ENCODE results near the gene RNF133. TPM values are rescaled to one million over a fixed set of nuclear protein-coding genes. Genes with fewer than 3 reads are reported as not detected.

The RNF133 gene, protein sequence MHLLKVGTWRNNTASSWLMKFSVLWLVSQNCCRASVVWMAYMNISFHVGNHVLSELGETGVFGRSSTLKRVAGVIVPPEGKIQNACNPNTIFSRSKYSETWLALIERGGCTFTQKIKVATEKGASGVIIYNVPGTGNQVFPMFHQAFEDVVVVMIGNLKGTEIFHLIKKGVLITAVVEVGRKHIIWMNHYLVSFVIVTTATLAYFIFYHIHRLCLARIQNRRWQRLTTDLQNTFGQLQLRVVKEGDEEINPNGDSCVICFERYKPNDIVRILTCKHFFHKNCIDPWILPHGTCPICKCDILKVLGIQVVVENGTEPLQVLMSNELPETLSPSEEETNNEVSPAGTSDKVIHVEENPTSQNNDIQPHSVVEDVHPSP
- total RNA-seq (ENCODE audit: unreplicated experiment), result not detected
- long read RNA-seq, result 0 reads

DNA sequence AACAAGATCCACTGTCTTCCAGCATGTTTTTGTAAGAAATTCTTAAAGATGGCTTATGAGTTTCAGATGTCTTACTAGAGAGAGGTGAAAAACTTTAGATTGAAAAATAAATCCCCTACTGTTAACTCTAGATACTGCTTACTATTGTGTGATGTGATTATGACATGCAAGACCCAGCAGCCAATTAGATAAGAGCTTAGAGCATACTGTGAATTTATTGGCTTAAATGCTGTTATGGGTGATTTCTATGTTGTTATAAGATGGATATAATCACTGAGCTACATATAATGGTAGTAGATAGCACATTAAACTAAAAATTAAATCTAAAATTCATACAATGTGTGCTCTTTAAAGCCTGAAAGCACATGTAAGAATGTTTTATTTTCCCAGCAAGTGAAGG is at the start of gene RNF133:
Gene RNF133 (minus strand): TSS at position 101 of the 400 bp plus-strand sequence. CDS start 199 bp downstream, outside the sequence.
- Mint-ChIP-seq H3K4me1 (ENCODE audit: low read depth, unreplicated experiment) (peaks cover 14% of the 10 kb centered on the region), H3K36me3 (ENCODE audit: unreplicated experiment) (no peaks in the 10 kb centered on the region), H3K4me3 (ENCODE audit: unreplicated experiment) (no peak within 1 kb of the TSS), H3K9me3 (ENCODE audit: unreplicated experiment) (no peaks in the 10 kb centered on the region), H3K27ac (ENCODE audit: unreplicated experiment) (no peak within 1 kb of the TSS), H3K27me3 (ENCODE audit: unreplicated experiment) (peaks cover 2% of the 10 kb centered on the region)
- no peak for DNase-seq
- TF ChIP-seq, protein P1, sequence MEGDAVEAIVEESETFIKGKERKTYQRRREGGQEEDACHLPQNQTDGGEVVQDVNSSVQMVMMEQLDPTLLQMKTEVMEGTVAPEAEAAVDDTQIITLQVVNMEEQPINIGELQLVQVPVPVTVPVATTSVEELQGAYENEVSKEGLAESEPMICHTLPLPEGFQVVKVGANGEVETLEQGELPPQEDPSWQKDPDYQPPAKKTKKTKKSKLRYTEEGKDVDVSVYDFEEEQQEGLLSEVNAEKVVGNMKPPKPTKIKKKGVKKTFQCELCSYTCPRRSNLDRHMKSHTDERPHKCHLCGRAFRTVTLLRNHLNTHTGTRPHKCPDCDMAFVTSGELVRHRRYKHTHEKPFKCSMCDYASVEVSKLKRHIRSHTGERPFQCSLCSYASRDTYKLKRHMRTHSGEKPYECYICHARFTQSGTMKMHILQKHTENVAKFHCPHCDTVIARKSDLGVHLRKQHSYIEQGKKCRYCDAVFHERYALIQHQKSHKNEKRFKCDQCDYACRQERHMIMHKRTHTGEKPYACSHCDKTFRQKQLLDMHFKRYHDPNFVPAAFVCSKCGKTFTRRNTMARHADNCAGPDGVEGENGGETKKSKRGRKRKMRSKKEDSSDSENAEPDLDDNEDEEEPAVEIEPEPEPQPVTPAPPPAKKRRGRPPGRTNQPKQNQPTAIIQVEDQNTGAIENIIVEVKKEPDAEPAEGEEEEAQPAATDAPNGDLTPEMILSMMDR (IDR thresholded peaks at IDR 0.05; ENCODE audit: partially characterized antibody, unreplicated experiment), result no peak

DNA sequence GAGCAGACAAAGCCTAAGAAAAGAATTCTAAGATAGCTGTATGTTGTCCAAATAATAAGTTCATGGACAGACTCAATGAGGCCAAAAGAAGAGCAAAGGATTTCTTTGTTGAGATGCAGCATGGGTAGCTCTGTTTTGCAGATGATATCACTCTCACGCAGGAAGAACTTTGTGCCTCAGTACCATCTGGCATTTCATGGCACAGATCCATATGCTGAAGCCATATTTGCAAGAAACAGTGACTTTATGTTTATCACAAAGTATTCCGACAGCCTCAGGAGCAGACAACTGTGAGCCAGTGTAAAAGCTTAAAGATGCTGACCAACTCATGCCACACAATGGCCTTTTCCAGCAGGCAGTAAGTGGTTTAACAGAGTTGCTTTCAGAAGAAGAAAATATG is 49.3 kb upstream of the RNF133 start:
- Mint-ChIP-seq H3K36me3 (ENCODE audit: unreplicated experiment) (no peaks in the 10 kb centered on the region), H3K27ac (ENCODE audit: unreplicated experiment) (no peak overlapping the region), H3K4me1 (ENCODE audit: low read depth, unreplicated experiment) (peaks cover 13% of the 10 kb centered on the region), H3K27me3 (ENCODE audit: unreplicated experiment) (no peaks in the 10 kb centered on the region), H3K9me3 (ENCODE audit: unreplicated experiment) (no peaks in the 10 kb centered on the region), H3K4me3 (ENCODE audit: unreplicated experiment) (no peak overlapping the region)
- TF ChIP-seq, protein P1 (IDR thresholded peaks at IDR 0.05; ENCODE audit: partially characterized antibody, unreplicated experiment), result no peak
- DNase-seq, result no peak

DNA sequence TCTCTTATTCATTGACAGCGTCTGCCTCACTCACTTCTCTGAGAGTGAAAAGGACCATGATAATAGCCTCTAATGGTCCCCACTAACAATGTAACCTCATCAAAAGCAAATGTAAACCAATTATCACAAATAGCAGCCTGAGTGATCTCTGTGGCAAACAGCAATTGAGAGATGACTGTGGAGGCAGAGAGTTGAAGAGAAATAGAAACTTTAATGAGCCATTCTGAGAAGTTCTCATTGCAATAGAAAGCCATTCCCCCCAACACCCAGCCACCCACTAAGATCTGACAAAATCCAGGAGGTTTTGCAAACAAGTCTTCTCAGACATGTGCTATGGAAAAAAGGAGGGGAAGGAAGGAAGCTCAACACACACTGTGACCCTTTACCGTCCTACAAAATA is 48.0 kb upstream of the RNF133 start:
- H3K27ac Mint-ChIP-seq (ENCODE audit: unreplicated experiment), result no peak overlapping the region
- H3K27me3 Mint-ChIP-seq (ENCODE audit: unreplicated experiment), result no peaks in the 10 kb centered on the region
- H3K4me3 Mint-ChIP-seq (ENCODE audit: unreplicated experiment), result no peak overlapping the region
- no peaks in the 10 kb centered on the region for H3K9me3 Mint-ChIP-seq (ENCODE audit: unreplicated experiment)
- no peak for DNase-seq
- TF ChIP-seq, protein P1 (IDR thresholded peaks at IDR 0.05; ENCODE audit: partially characterized antibody, unreplicated experiment), result no peak
- peaks cover 13% of the 10 kb centered on the region for H3K4me1 Mint-ChIP-seq (ENCODE audit: low read depth, unreplicated experiment)
- no peaks in the 10 kb centered on the region for H3K36me3 Mint-ChIP-seq (ENCODE audit: unreplicated experiment)

DNA sequence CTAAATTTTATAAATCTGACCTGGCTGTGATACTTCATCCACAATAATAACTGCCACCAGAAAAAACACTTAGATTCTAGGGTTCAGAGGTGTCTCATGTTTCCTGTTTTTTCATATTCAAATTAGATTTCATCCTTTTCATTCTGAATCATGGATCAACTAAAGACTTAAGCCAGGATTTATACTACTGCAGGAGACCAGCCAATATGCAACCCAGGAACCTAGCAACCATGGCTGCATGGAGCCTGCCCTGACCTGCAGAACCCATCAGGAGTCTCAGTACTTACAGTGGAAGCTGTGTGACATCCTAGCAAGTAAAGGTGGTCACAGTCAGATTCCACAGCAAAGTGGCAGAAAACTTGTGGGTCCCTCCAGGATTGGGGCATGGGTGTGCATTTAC is 44.3 kb upstream of the RNF133 start:
- no peak for DNase-seq
- peaks cover 5% of the 10 kb centered on the region for H3K4me1 Mint-ChIP-seq (ENCODE audit: low read depth, unreplicated experiment)
- no peaks in the 10 kb centered on the region for H3K9me3 Mint-ChIP-seq (ENCODE audit: unreplicated experiment)
- H3K27me3 Mint-ChIP-seq (ENCODE audit: unreplicated experiment), result peaks cover 2% of the 10 kb centered on the region
- H3K27ac Mint-ChIP-seq (ENCODE audit: unreplicated experiment), result no peak overlapping the region
- TF ChIP-seq, protein P1 (IDR thresholded peaks at IDR 0.05; ENCODE audit: partially characterized antibody, unreplicated experiment), result no peak
- H3K4me3 Mint-ChIP-seq (ENCODE audit: unreplicated experiment), result no peak overlapping the region
- H3K36me3 Mint-ChIP-seq (ENCODE audit: unreplicated experiment), result no peaks in the 10 kb centered on the region

DNA sequence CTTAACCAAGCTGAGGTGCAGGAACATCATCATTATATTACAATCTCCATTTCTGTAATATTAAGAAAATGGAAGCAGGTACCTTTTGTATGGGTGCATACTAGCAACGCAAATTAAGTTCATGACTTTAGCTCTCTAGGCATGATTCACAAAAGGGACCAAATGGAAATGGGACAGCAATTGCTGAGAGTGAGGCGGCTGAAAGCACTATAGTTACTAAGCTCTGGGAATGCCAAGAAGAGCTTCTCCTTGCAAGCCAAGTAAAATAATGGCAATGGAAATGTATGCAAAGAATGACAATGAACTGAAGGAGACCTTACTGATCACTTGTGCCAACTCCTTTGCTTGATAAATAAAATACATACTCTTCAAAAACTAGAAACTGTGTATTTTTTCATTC is 40.0 kb upstream of the RNF133 start:
- no peak for DNase-seq
- Mint-ChIP-seq H3K9me3 (ENCODE audit: unreplicated experiment) (no peaks in the 10 kb centered on the region), H3K27me3 (ENCODE audit: unreplicated experiment) (peaks cover 2% of the 10 kb centered on the region), H3K4me1 (ENCODE audit: low read depth, unreplicated experiment) (no peaks in the 10 kb centered on the region), H3K27ac (ENCODE audit: unreplicated experiment) (no peak overlapping the region), H3K4me3 (ENCODE audit: unreplicated experiment) (no peak overlapping the region), H3K36me3 (ENCODE audit: unreplicated experiment) (no peaks in the 10 kb centered on the region)
- TF ChIP-seq, protein P1 (IDR thresholded peaks at IDR 0.05; ENCODE audit: partially characterized antibody, unreplicated experiment), result no peak
